IMR-90 (cell line): ENCODE measurements around the gene CDK17. TPM values are rescaled to one million over a fixed set of nuclear protein-coding genes. Genes with fewer than 3 reads are reported as not detected.

Experiments
- ATAC-seq: fragments of 200-7000 bp; cut with Tn5 transposase; 2 replicates; pipeline ENCODE4 v1.9.1; 2020; ENCODE audit warnings: low read depth, mild to moderate bottlenecking, moderate library complexity
- BruUV-seq: library from RNA; stranded (reverse); fragments of 400-500 nt; replicated peaks from 2 replicates; lab custom pipeline; 2021; lab: Mats Ljungman, UMichigan
- CTCF ChIA-PET: fragments of 300-600 bp; formaldehyde crosslinking; extraction: SDS; loops from one replicate; lab custom pipeline; 2021; ENCODE audit warnings: antibody characterized with exemption; lab: Yijun Ruan, JAX
- POLR2A ChIA-PET: fragments of 300-600 bp; sonication (Branson Sonifier 250); formaldehyde crosslinking; loops from one replicate; lab custom pipeline; 2022; ENCODE audit warnings: antibody characterized with exemption; ENCODE audit not compliant: unreplicated experiment; lab: Charles Lee
- DNase-seq: peaks from one replicate; pipeline ENCODE4 v3.0.0; 2013
- H2AFZ ChIP-seq: replicated peaks from 2 replicates; pipeline ENCODE3; 2013; ENCODE audit warnings: low read length, mild to moderate bottlenecking; ENCODE audit not compliant: poor library complexity
- H2AK5ac ChIP-seq: 2 replicates; pipeline ENCODE4 v1.6.1; 2013; ENCODE audit warnings: low read depth, low read length, inconsistent platforms
- H2AK9ac ChIP-seq: replicated peaks from 2 replicates; pipeline ENCODE3; 2013; ENCODE audit warnings: mild to moderate bottlenecking, low read depth, low read length, moderate library complexity; ENCODE audit not compliant: poor library complexity
- H2BK120ac ChIP-seq: 2 replicates; pipeline ENCODE4 v1.6.1; 2013; ENCODE audit warnings: low read depth, low read length, inconsistent platforms
- H2BK15ac ChIP-seq: 3 replicates; pipeline ENCODE4 v1.6.1; 2013; ENCODE audit warnings: low read depth, low read length, inconsistent platforms
- H2BK20ac ChIP-seq: 2 replicates; pipeline ENCODE4 v1.6.1; 2013; ENCODE audit warnings: low read depth, mild to moderate bottlenecking, inconsistent platforms, low read length, moderate library complexity
- H2BK5ac ChIP-seq: 2 replicates; pipeline ENCODE4 v1.6.1; 2013; ENCODE audit warnings: mild to moderate bottlenecking, low read depth, low read length, inconsistent platforms; ENCODE audit not compliant: poor library complexity, severe bottlenecking
- H3K14ac ChIP-seq: replicated peaks from 2 replicates; pipeline ENCODE4 v1.6.1; 2013; ENCODE audit warnings: low read depth, low read length, inconsistent platforms
- H3K18ac ChIP-seq: 2 replicates; pipeline ENCODE4 v1.6.1; 2013; ENCODE audit warnings: low read depth, low read length, control low read depth
- H3K23ac ChIP-seq: 2 replicates; pipeline ENCODE4 v1.6.1; 2013; ENCODE audit warnings: low read depth, low read length, inconsistent platforms
- H3K27ac ChIP-seq: 2 replicates; pipeline ENCODE4 v1.5.1; 2013; ENCODE audit warnings: mild to moderate bottlenecking, control low read depth, low read length; ENCODE audit not compliant: insufficient read depth
- H3K27me3 ChIP-seq: 2 replicates; pipeline ENCODE4 v1.6.1; 2013; ENCODE audit warnings: low read length; ENCODE audit not compliant: control insufficient read depth, insufficient read depth
- H3K36me3 ChIP-seq: 2 replicates; pipeline ENCODE4 v1.6.1; 2013; ENCODE audit warnings: low read length, mixed read lengths; ENCODE audit not compliant: control insufficient read depth, insufficient read depth
- H3K4ac ChIP-seq: 2 replicates; pipeline ENCODE4 v1.6.1; 2013; ENCODE audit warnings: low read depth, low read length, inconsistent platforms
- H3K4me1 ChIP-seq: 2 replicates; pipeline ENCODE4 v1.6.1; 2013; ENCODE audit warnings: low read length, mixed read lengths; ENCODE audit not compliant: control insufficient read depth, insufficient read depth
- H3K4me2 ChIP-seq: 2 replicates; pipeline ENCODE4 v1.6.1; 2013; ENCODE audit warnings: low read depth, mild to moderate bottlenecking, control low read depth, low read length, moderate library complexity
- H3K4me3 ChIP-seq: 2 replicates; pipeline ENCODE4 v1.5.1; 2013; ENCODE audit warnings: low read depth, mild to moderate bottlenecking, control low read depth, low read length, moderate library complexity; ENCODE audit not compliant: insufficient read depth
- H3K56ac ChIP-seq: 2 replicates; pipeline ENCODE4 v1.6.1; 2013; ENCODE audit warnings: low read length, inconsistent platforms; ENCODE audit not compliant: insufficient read depth; ENCODE audit errors: extremely low read depth
- H3K79me1 ChIP-seq, 2 experiments: 2 replicates each; pipeline ENCODE4 v1.6.1; 2013; ENCODE audit warnings: low read length in 2 of 2, inconsistent platforms in 1 of 2, low read depth in 1 of 2
- H3K9ac ChIP-seq: 2 replicates; pipeline ENCODE4 v1.6.1; 2013; ENCODE audit warnings: low read depth, low read length, control low read depth
- H3K9me1 ChIP-seq: 2 replicates; pipeline ENCODE4 v1.6.1; 2013; ENCODE audit warnings: low read length, inconsistent platforms; ENCODE audit not compliant: insufficient read depth
- H3K9me3 ChIP-seq: 2 replicates; pipeline ENCODE4 v1.6.1; 2013; ENCODE audit warnings: low read length; ENCODE audit not compliant: control insufficient read depth, insufficient read depth
- H4K20me1 ChIP-seq: 2 replicates; pipeline ENCODE4 v1.6.1; 2013; ENCODE audit warnings: low read length, inconsistent platforms; ENCODE audit not compliant: insufficient read depth
- H4K5ac ChIP-seq: 2 replicates; pipeline ENCODE4 v1.6.1; 2013; ENCODE audit warnings: mild to moderate bottlenecking, low read depth, low read length, control low read depth
- H4K8ac ChIP-seq, 2 experiments: 2 replicates each; pipeline ENCODE4 v1.6.1; 2013; ENCODE audit warnings: low read depth in 2 of 2, low read length in 2 of 2, control low read depth in 1 of 2, inconsistent platforms in 1 of 2
- H4K91ac ChIP-seq: 2 replicates; pipeline ENCODE4 v1.6.1; 2013; ENCODE audit warnings: low read depth, low read length, inconsistent platforms; ENCODE audit not compliant: insufficient read depth
- BHLHE40 ChIP-seq: fragments of 150-350 bp; IDR thresholded peaks from 2 replicates; pipeline ENCODE4 v1.6.1; 2016; ENCODE audit warnings: mild to moderate bottlenecking, low read depth, low read length
- CEBPB ChIP-seq: IDR thresholded peaks from 2 replicates; pipeline ENCODE4 v1.6.1; 2012; ENCODE audit warnings: low read depth, low read length, improper control_type of control experiment
- CHD1 ChIP-seq: IDR thresholded peaks from 2 replicates; pipeline ENCODE4 v1.6.1; 2012; ENCODE audit warnings: low read depth, low read length, improper control_type of control experiment
- FOS ChIP-seq: fragments of 150-350 bp; IDR thresholded peaks from 2 replicates; pipeline ENCODE4 v1.6.1; 2016; ENCODE audit warnings: low read depth, low read length
- MAFK ChIP-seq: IDR thresholded peaks from 2 replicates; pipeline ENCODE4 v1.6.1; 2012; ENCODE audit warnings: low read depth, low read length, improper control_type of control experiment
- MAZ ChIP-seq: IDR thresholded peaks from 2 replicates; pipeline ENCODE4 v1.6.1; 2012; ENCODE audit warnings: low read depth, mild to moderate bottlenecking, low read length, improper control_type of control experiment, moderate library complexity, borderline replicate concordance
- MXI1 ChIP-seq: IDR thresholded peaks from 2 replicates; pipeline ENCODE4 v1.6.1; 2012; ENCODE audit warnings: low read depth, mild to moderate bottlenecking, low read length, moderate library complexity, borderline replicate concordance
- NFE2L2 ChIP-seq: fragments of 150-350 bp; IDR thresholded peaks from 2 replicates; pipeline ENCODE4 v1.6.1; 2016; ENCODE audit warnings: low read depth, mild to moderate bottlenecking, low read length
- POLR2A ChIP-seq: IDR thresholded peaks from 2 replicates; pipeline ENCODE4 v1.6.1; 2012; ENCODE audit warnings: mild to moderate bottlenecking, low read depth, low read length
- RAD21 ChIP-seq: IDR thresholded peaks from 2 replicates; pipeline ENCODE4 v1.6.1; 2012; ENCODE audit warnings: low read length, improper control_type of control experiment
- RCOR1 ChIP-seq: IDR thresholded peaks from 2 replicates; pipeline ENCODE4 v1.6.1; 2012; ENCODE audit warnings: mild to moderate bottlenecking, low read length, improper control_type of control experiment; ENCODE audit not compliant: insufficient replicate concordance
- RFX5 ChIP-seq: IDR thresholded peaks from 2 replicates; pipeline ENCODE4 v1.8.0; 2012; ENCODE audit warnings: low read depth, mild to moderate bottlenecking, low read length, moderate library complexity
- SMC3 ChIP-seq: fragments of 150-350 bp; IDR thresholded peaks from 2 replicates; pipeline ENCODE4 v1.6.1; 2016; ENCODE audit warnings: low read depth, mild to moderate bottlenecking, antibody characterized with exemption, low read length, moderate library complexity
- WGBS, 2 experiments: methylation state at CpG; one replicate each; pipeline versions ENCODE4 v1.1.5 to v1.1.7; 2013; ENCODE audit warnings: missing lambda C conversion rate in 2 of 2; ENCODE audit not compliant: insufficient read length in 1 of 2; ENCODE audit errors: extremely low coverage in 2 of 2; 5-methylcytosine and 5-hydroxymethylcytosine counted together
- dilution Hi-C: fragments of 300-500 bp; cut with HindIII; formaldehyde crosslinking; loops from one replicate; pipeline ENCODE4 v1.14.3; 2018; ENCODE audit warnings: low sequenced_read_pairs; ENCODE audit not compliant: unreplicated experiment
- in situ Hi-C: fragments of 300-500 bp; cut with MboI; formaldehyde crosslinking; loops from 3 replicates; pipeline ENCODE4 v1.14.3; 2019; ENCODE audit warnings: low sequenced_read_pairs, inconsistent platforms, mixed read lengths
- intact Hi-C: fragments of 100-400 bp; cut with micrococcal nuclease; formaldehyde crosslinking; loops from 2 replicates; pipeline ENCODE4 v1.10.0; 2022
- polyA plus RNA-seq, 3 experiments: library from polyadenylated mRNA; depleted of rRNA; stranded (reverse); fragments of >200 nt; gene quantifications; 2 replicates each; pipeline ENCODE4 v1.2.3, GENCODE V29; 2012; ENCODE audit warnings: low replicate concordance in 1 of 3
- total RNA-seq: library from RNA; depleted of rRNA; stranded (reverse); fragments of >200 nt; gene quantifications from 2 replicates; pipeline ENCODE4 v1.2.3, GENCODE V29; 2012
- TF ChIP-seq, protein P1 (sequence below): fragments of 150-350 bp; IDR thresholded peaks from 2 replicates; pipeline ENCODE4 v1.6.1; 2016; ENCODE audit warnings: low read depth, mild to moderate bottlenecking, low read length, moderate library complexity, borderline replicate concordance
- TF ChIP-seq, protein P2 (sequence below): fragments of 150-350 bp; IDR thresholded peaks from 2 replicates; pipeline ENCODE4 v1.6.1; 2017; ENCODE audit warnings: mild to moderate bottlenecking, antibody characterized with exemption, low read length, low read depth
- TF ChIP-seq, protein P3 (sequence below): conservative IDR thresholded peaks from 2 replicates; pipeline ENCODE4 v1.5.1; 2012; ENCODE audit warnings: mild to moderate bottlenecking, low read depth, low read length, improper control_type of control experiment

Gene CDK17
- total and polyA plus RNA-seq, 2 of the 4 experiments (the other 2 are of a cell fraction): 14.5 to 50.2 TPM

DNA sequence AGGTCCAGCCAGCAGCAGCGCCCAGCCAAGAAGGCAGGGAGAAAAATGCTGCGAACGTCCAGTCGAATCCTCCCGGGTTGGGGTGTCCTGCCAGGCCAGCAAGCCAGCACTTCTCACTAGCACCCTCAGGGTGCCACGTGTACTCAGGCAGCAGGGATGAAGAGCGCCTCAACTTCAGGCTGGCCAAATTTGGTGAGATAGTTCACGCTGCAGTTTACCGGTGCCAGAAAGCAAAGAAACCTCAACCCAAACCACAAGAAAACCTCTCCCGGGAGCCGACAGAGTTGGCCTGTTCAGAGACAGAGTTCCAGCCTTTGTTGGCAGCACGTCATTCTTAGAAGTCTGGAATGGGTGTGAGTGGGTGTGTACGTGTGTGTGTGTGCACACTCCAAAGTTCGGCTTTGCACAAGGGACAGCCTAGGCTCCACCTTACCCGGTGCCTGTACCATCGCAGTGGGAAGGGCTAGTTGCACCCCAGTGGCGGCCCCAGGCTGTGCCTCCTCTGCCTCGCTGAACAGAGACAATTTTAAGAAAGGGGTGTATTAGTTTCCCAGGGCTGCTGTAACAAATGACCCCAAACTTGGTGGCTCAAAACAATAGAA, 163.9 kb downstream of the CDK17 start:
- Histone ChIP-seq H3K14ac (peak overlapping the region; percentile 50), H3K36me3 (peaks cover 5% of the 10 kb centered on the region), H3K4me1 (peaks cover 44% of the 10 kb centered on the region), H4K91ac (no peak overlapping the region), H3K27ac (no peak overlapping the region), H2BK120ac (no peak overlapping the region; the same call in 1 of the 2 replicates), H4K20me1 (peaks cover 82% of the 10 kb centered on the region), H2AFZ (no peak overlapping the region), H3K4me3 (no peak overlapping the region), H2BK15ac (no peak overlapping the region), H2AK5ac (peak overlapping the region; percentile 27; the same call in 1 of the 2 replicates), H3K18ac (no peak overlapping the region), H4K5ac (peak overlapping the region; percentile 9), H4K8ac (peak overlapping the region in 1 of 2 experiments; percentile 63; a peak in 1 of 4 replicates), H3K27me3 (no peaks in the 10 kb centered on the region), H3K9ac (no peak overlapping the region), H3K4me2 (no peak overlapping the region), H2BK5ac (no peak overlapping the region), H3K56ac (no peak overlapping the region), H3K79me1 (peaks cover 49 to 93% of the 10 kb centered on the region in 2 experiments), H2BK20ac (peak overlapping the region; percentile 11; the same call in 1 of the 2 replicates), H3K4ac (peak overlapping the region; percentile 55), H3K9me1 (peaks cover 47% of the 10 kb centered on the region), H3K23ac (peak overlapping the region; percentile 45; the same call in 1 of the 2 replicates), H2AK9ac (peak overlapping the region; percentile 65), H3K9me3 (no peaks in the 10 kb centered on the region)
- TF ChIP-seq POLR2A (no peak), MXI1 (no peak), FOS (no peak), CHD1 (no peak), RAD21 (no peak), SMC3 (no peak), MAZ (no peak), MAFK (no peak), NFE2L2 (no peak), RFX5 (no peak), BHLHE40 (no peak), RCOR1 (no peak), CEBPB (no peak)
- TF ChIP-seq, protein P1, sequence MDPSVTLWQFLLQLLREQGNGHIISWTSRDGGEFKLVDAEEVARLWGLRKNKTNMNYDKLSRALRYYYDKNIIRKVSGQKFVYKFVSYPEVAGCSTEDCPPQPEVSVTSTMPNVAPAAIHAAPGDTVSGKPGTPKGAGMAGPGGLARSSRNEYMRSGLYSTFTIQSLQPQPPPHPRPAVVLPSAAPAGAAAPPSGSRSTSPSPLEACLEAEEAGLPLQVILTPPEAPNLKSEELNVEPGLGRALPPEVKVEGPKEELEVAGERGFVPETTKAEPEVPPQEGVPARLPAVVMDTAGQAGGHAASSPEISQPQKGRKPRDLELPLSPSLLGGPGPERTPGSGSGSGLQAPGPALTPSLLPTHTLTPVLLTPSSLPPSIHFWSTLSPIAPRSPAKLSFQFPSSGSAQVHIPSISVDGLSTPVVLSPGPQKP: no peak
- TF ChIP-seq, protein P2, sequence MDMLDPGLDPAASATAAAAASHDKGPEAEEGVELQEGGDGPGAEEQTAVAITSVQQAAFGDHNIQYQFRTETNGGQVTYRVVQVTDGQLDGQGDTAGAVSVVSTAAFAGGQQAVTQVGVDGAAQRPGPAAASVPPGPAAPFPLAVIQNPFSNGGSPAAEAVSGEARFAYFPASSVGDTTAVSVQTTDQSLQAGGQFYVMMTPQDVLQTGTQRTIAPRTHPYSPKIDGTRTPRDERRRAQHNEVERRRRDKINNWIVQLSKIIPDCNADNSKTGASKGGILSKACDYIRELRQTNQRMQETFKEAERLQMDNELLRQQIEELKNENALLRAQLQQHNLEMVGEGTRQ: no peak
- TF ChIP-seq, protein P3, sequence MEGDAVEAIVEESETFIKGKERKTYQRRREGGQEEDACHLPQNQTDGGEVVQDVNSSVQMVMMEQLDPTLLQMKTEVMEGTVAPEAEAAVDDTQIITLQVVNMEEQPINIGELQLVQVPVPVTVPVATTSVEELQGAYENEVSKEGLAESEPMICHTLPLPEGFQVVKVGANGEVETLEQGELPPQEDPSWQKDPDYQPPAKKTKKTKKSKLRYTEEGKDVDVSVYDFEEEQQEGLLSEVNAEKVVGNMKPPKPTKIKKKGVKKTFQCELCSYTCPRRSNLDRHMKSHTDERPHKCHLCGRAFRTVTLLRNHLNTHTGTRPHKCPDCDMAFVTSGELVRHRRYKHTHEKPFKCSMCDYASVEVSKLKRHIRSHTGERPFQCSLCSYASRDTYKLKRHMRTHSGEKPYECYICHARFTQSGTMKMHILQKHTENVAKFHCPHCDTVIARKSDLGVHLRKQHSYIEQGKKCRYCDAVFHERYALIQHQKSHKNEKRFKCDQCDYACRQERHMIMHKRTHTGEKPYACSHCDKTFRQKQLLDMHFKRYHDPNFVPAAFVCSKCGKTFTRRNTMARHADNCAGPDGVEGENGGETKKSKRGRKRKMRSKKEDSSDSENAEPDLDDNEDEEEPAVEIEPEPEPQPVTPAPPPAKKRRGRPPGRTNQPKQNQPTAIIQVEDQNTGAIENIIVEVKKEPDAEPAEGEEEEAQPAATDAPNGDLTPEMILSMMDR: no peak
- intact Hi-C loops: no loop called here
- BruUV-seq: no TSS peak
- CTCF ChIA-PET: no interaction called here
- dilution Hi-C loops: no loop called here
- DNase-seq (peak; percentile 51), ATAC-seq (no peak)
- WGBS, 2 experiments: 80% methylated on average over 1 of the region's 18 CpGs; no CpG with 5 or more reads in 1 of the 2 experiments
- in situ Hi-C loops: no loop called here
- POLR2A ChIA-PET: no interaction called here
